NCI-H1105 treated with DMSO at 0.1 percent for 48 hours (cell line): Measurements from ENCODE around the gene PRKACA.

Source experiments
- DNase-seq: peaks from one replicate; lab custom pipeline; 2025; lab: John Stamatoyannopoulos, UW

The PRKACA gene

DNA sequence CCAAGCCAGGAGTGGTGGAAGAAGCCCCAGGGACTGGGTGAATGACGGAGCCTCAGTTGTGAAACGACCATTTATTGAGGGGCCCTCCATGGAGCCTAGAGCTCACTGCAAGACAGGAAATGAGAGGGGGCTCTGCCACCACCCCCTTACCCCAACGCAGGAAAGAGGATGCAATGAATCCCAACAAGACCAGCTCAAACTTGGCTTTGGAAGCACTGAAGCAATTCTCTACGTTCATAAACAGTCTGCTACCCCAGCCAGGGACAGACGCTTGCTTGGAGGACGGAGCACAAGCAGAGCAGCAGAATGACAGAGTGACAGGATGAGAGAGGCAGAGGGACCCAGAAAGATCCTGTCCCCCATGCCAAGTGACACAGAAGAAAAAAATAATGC is 1.0 kb downstream of the PRKACA start:
- DNase-seq, result no peak

DNA sequence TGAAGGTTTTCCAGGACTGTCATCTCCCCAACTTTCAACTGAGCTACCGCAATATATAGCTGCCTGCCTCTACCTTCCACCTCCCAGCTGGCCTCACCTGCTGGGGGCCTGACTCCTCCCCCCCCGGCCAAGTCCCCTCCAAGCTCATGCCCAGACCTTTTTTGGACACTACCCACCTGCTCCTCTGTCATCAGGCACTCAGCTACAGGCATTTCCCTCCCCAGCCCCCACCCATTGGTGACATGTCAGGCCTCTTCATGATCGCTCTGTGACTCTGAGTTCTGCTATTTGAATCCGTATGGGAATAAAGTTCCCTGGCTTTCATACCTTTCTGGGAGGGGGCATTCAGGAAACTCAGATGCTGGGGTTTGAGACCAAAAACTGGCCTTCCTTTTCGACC is 1.8 kb downstream of the PRKACA start:
- DNase-seq, result no peak

DNA sequence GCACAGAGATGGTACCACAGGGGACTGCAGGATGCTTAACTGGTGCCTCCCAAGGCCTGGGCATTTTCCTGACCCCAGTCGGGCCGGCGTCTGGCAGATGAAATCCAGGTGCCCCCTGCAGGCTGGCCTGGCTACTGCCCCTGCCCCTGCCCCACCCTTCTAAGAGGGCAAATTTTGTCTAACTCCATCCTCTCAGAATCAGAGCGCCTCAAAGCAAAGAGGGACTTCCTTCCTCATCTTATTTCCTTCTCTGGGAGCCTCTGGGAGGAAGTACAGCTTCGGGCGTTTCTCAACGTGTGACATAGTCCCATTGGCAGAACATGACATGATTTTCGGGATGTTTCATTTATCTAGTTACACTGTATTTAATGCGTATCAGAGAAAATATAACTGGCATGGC is 2.7 kb downstream of the PRKACA start:
- no peak for DNase-seq

DNA sequence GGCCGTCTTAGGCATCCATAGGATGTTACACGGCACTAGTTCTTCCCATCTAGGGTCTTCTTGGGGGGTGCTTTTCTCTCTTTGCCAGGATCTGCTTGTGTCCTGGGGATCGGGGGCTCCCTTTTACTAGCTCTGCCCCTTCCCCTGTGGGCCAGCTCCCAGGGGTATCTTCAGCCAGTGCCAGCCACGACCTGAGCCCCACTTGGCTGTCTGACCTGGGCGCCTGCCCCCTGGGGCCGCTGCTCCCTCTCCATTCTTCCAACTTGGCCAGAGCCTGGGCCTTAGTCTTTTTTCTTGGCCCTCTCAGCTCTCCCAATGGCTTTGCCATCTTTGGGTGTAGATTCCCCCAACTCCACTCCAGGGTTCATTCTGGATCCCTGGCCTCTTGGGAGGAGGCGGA is 3.1 kb downstream of the PRKACA start:
- DNase-seq, result no peak

DNA sequence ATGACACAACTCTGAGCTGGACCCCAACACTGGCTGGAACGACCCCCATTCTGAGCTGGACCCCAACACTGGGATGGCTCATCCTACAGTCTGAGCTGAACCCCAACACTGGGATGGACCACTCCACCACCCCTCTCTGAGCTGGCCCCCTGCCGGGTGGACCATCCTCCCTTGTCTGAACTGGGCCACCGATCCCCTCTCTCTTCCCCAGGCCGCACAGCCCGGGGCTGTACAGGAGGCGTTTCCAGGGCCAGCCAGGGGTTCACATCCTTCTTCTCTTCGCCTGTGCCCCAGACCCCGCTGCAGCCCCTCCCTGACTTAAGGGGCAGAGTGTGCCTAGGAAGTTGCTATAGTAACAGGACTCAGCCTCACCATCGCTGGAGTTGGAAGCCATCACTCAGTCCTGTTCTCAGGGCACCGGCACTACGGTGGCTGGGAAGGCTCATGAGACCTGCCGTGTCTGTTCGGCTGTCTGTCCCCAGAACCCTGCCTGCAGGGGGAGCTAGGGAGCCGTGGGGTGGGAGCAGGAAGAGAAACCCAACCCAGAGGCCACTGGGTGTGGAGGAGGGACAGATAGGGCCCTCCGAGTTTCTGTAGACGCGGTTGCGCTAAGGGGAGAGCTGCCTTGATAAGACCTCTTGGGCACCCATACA is 3.7 kb downstream of the PRKACA start:
- DNase-seq, result no peak

DNA sequence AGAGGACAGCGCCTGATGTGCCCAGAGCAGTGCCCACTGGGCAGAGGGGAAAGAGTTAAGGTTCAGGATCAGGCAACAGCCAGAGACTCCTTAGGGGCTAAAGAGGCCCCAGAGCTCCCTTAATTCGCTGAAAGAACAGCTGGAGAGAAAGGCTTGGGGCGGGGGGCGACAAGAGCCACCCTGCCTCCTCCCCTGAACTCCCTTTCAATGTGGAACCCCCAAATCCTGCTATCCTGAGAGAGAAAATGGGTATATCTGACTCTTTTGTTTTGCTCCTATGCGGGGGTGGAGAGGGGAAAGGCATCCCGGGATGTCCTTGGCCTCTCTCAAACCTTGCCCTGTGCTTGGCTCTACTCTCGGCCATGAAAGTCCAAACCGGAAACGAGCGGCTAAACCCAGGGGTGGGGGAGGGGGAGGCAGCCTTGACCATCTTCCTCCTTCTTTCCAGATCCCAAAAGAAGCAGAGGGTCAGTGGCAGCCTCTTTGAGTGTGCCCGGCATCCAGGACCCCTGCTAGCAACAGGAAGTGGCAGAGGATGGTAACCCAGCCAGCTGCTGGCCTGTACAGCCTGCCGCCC is 4.7 kb downstream of the PRKACA start:
- DNase-seq, result no peak

DNA sequence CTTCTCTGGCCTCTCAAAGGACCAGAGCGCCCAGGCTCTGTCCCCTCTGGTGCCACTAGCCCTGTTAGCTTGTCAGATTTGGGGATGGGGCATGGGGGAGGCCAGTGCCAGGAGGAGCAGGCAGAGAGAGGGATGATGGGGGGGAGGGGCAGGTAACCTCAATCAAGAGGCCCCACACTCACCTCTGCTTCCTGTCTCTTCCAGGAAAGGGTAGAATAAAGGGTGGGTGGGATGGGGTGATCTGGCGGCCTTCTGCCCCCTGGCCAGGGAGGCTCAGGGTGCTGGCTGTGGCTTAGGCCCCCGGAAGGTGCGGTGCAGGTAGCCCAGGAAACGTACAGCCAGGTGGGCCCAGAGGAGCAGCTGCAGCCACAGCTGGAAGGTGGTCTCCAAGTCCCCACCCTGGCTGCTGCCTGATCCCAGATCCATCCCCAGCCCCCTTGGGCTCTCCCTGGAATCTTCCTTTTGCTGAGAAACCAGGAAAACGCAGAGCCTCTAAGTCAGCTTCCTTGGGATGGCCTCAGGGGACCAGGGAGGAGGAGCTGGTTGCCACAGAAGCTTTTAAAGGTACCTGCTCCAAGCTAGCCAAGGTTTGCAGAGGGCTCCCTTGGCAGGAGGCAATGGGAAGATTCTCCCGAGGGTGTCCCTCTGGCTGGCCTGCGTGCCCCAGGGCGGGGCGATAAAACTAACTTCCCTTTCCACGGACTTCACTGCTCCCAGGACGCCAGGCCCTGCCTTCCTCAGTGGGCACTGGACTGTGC is 5.3 kb downstream of the PRKACA start:
- no peak for DNase-seq

DNA sequence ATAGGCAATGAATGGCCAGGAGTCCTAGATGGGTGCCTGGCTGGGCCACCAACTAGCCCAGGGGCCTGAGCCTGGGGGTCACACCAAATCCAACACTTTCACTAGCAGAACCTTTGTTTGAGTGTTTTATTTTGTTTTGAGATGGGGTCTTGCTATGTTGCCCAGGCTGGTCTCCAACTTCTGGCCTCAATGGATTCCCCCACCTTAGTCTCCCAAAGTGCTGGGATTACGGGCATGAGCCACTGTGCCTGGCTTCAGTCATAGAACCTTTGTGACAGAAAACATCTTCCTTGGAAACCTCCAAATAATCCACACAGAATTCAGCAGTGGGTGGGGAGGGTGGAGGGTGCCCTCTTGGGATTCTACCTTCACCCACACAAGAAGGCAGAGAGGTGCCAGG is 6.1 kb downstream of the PRKACA start:
- no peak for DNase-seq

DNA sequence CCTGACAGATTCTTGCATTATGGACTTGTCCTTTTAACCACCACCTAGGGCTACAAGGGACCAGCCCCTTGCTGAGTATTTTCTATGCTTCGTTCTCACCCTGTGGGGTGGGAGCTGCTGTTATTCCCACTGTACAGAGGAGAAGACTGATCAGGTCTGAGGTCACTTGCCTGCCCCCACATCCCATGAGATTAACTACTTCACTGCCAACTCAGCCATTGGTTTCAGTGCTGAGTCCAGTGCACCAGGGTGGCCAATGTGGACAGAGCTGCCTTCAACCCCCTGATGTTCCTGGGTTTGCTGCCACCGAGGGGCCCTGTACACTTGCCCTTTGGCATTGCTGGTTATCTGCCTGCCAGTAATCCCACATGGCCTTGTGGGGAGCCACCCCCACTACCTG is 6.9 kb downstream of the PRKACA start:
- no peak for DNase-seq

DNA sequence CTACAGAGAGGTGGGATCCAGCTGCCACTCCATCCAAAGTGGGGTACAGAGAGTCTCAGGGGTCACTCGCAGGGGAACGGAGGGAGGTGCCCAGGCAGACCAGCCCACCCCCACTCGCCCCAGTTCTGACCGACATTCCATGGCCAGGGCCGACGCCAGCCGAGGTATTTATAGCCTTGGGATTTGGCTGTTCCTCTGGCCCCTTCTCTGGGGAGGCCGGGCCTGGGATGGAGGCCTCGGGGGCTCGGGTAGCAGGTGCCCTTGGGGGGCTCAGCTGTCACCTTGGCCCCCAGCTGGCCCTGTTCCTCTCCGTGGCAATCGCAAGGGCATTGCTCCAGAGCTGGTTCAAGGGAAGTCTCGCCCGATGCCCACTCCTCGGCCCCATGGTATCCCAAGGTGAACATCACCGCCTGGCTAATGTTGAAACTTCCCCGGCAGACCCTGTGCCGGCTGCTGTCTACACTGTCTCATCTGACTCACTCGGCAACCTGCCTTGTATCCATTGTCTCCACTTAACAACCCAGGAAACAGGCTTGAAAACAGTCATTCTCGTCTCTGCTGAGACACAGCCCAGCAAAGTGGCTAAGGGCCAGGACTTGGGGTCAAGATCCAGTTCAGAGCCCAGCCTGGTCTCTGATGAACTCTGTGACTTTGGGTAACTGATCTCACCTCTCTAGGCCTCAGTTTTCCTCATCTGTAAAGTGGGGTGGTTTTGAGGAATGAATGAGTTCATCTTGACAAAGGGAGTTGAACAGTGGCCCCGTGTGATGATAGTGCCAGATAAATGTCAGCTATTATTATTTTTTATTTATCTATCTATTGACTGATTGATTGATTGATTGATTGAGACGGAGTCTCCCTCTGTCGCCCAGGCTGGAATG is 9.7 kb downstream of the PRKACA start:
- DNase-seq, result no peak

DNA sequence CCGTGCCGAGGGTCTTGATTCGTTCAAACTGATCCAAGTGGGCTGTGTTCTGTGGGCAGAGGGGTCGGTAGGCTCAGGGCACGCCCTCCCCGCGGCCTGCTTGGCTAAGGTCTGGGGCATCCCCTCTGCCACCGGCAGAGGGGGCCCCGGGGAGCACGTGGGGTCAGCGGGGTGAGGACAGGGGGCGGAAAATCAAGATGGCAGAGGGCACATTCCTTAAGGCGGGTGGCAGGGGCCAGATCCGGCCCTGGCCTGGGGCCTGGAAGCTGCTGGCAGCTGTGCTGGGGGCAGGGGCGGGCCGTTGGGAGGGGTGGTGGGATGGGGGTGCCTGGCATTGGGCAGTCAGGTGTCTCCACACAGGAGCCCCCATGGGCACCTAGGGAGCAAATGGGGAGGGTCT is 10.7 kb downstream of the PRKACA start:
- DNase-seq, result no peak

DNA sequence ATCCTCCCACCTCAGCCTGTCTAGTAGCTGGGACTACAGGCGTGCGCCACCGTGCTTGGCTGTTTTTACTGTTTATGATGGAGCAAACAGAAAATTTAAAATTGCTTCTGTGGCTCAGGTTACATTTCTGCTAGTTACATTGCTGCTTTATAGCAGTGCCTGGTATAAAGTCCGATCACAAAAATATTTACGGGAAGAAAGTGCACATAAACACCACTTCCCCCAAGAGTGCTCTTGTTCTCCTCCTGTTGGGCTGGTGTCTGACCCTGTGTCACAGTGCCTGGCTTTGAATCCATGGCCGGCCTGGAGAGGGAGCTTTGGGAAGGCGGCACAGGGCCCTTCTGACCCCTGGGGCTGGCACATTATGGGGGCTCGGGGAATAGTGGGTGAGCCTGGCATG is 11.9 kb downstream of the PRKACA start:
- DNase-seq, result no peak

DNA sequence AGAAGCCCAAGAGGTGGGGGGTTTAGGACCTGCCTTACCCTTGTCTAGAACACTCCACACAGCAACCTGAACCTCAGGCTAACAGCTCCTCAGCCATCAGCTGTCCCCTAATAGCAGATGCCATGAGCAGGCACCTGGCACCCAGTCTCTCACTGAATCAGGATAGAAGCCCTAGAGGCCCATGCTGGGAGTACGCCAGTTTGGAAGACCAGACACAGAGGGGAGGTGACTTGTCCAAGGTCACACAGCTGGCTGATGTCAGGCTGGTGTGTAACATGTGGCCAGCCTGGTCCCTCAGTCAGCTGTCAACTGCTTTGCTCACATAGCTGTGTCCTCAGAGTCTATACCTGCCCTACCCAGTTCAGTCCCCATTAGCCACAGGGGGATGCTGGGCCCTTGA is 14.3 kb downstream of the PRKACA start:
- DNase-seq, result no peak

DNA sequence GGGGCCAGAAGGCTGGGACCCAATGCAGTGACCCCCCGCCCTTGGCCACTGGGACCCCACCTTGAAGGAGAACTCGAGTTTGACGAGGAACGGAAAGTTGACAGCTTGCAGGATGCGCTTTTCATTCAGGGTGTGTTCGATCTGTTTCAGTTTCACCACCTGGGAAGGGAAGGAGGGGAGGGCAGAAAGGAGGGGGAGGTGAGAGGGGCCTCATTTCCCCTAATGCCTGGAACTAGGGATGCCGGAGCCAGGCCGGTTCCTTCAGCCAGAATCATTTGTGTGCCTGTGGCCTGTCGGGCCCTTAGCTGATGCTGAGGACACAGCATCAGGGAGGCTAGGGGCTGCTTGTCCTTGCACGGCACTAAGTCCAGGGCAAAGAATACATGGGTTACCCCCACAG is 14.8 kb downstream of the PRKACA start:
- no peak for DNase-seq

DNA sequence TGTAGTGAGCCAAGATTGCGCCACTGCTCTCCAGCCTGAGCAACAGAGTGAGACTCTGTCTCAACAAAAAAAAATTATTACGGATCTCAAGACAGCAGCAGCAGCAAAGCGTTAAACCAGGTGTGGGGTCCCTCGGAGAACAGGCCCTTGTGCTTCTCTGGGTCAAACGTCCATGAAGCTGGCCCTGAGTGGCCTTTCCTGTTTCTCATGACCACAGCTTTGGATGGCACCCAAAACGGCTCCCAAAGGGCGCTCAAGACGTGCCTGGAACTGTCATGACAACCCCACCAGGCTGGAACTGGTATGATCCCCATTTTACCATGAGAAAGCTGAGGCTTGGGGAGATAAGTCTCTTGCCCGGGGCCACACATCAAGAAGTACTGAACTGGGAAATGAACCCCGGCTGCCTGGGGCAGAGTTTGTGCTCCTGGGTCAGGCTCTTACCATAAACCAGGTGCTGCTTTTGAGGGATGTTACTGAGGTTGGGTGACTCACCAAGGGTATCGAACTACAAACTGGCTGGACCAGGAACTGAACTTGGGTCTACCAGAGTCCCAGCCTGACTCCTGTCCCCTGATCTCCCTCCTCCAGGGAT is 15.4 kb downstream of the PRKACA start:
- no peak for DNase-seq

DNA sequence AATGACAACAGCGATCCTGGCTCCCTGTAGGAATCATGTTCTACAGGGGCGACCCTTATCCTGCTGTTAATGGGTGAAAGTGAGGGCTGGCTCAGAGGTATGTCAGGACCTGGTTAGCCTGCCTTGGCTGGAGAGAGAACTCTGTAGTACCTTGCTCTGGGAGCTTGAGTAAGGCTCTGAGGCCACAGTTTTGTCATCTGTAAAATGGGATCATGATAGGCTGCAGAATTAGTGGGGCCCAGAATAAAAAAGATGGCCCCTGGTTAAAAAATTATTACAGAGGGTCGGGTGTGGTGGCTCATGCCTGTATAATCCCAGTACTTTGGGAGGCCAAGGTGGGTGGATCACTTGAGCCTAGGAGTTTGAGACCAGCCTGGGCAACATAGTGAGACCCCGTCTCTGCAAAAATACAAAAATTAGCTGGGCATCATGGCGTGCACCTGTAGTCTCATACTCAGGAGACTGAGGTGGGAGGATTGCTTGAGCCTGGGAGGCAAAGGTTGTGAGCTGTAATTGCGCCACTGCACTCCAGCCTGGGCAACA is 16.5 kb downstream of the PRKACA start:
- no peak for DNase-seq

DNA sequence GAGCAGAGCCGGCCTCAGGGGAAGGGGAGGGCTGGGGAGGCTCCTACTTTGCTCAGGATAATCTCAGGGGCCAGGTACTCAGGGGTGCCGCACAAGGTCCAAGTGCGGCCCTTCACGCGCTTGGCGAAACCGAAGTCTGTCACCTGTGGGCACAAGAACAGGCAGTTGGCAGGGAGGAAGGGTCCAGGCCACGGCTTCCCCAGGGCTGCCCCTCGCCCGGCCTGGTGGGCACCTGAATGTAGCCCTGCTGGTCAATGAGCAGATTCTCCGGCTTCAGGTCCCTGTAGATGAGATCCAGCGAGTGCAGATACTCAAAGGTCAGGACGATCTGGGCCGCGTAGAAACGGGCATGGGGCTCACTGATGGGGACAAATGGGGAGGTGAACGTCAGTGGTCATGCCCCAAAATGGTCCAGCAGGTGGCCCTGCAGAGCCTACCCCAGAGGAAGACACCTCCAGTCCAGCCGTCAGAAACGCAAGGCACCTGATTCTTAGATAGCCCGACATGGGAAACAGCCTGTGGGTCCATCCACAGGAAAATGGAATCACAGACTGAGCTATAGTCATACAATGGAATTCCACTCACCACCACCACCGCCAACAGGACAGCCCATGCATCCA is 19.9 kb downstream of the PRKACA start:
- DNase-seq, result no peak

DNA sequence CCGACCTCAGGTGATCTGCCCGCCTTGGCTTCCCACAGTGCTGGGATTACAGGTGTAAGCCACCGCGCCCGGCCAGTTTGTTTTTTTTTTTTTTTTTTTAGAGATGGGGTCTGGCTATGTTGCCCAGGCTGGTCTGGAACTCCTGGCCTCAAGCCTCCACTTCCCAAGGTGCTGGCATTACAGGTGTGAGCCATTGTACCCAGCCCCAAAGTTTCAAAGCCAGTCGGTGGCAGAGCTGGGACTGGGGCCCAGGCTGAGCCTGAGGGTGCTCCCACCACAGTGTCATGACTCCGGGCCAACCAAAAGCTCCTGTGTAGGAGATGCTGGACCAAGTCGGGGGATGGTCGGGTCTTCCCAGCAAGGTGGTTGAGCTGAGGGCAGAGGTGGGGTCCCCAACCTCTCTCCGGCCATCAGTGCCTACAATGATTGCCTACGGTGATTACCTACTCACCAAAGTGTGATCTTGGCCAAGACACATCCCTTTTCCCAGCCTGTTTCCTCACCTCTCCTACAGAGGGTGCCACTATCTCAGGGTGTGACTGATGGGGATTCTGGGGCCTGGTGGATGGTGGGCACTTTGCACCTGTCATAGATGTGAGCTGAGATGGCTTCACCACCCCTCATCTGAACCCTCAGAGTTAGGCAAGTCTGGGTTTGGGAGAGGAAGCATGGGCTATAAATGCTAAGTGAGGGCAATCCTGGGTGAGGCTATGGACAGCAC is 21.1 kb downstream of the PRKACA start:
- no peak for DNase-seq

DNA sequence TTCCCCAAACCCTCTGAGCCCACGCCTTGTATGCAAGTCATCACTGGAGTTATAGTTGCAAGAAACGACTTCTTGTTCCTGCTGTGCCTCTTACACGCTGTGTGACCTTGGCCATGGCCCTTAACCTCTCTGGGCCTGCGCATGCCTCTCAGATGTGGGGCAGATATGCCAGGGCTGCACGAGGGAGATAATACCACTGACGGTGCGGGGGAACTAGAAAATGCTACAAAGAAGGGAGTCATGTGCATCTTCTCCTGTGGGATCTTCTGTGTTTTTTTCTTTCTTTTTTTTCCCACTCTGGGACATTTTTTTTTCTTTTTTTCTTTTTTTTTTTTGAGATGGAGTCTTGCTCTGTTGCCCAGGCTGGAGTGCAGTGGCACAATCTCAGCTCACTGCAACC is 22.7 kb downstream of the PRKACA start:
- DNase-seq, result no peak

DNA sequence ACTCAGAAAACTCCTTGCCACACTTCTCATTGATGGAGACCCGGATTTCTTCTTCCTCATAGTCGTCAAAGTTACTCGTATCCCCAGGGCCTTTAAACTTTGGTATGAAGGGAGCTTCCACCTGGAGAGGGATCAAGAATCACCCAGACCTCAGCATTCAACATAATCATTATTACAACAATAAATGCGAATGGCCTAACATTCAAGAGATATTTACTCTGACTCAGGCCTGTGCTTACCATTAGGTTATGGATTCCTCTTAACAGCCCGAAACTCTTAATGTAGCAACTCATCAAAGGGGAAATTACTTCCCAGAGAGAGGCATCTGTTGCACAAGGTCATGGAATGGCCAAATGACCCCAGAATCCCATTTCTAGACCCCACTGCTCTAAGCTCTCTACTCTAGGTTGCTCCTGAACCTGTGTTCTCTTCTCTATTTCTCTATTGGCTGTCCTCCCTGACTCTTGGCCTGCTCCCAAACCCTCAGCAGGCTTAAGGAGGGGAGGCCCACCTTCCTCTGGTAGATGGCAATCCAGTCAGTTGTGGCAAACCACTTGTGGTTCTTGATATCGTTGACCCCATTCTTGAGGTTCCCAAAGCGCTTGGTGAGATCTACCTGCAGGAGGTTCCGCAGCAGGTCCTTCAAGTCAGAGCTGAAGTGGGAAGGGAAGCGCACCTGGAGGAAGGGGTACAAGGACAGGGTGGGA is 24.3 kb downstream of the PRKACA start:
- no peak for DNase-seq
